ENCODE results near the gene UQCR10.

Gene UQCR10

DNA sequence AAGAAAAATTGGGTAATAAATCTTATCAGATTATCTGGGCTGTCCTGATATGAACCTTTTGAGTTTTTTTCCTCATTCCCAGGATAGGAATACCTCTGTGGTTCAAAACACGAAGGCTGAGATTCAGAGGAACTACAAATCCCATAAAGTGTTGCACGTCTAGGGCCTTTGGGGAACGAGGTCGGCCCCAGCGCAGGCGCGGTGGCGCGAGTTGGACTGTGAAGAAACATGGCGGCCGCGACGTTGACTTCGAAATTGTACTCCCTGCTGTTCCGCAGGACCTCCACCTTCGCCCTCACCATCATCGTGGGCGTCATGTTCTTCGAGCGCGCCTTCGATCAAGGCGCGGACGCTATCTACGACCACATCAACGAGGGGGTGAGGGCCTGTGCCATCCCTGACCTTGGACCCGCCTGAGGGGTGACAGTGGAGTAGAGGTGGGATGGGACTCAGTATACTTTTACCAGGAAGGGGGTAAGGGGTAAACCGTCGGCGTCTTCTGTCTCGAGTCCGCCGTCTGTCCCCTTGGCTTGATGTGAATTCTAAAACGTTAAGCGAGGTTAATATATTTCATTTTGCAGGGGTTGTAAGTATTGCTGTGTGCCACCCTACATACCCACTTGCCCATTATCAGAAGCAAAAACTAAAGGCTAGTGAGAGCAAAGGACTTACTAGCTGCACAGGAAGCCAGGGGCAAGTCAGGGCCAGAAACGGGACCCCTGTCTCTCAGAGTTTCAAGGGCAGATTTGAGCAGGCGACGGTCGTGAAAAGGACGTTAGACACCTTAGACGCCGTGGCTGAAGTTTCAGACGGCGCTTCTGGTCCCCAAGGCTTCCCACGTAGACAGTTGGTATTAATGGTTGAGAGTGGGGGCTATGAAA lies at the start of gene UQCR10:
TSS of gene UQCR10 (plus strand) at position 199 of the 881 bp plus-strand sequence. CDS start at position 229, 30 bp downstream.
- peak; percentile 84 to 85 for DNase-seq

GRCh38 chr22:29717789-29718188 lies 49.4 kb upstream of the UQCR10 start:
- DNase-seq = peak in 1 of 2 experiments; percentile 76

DNA sequence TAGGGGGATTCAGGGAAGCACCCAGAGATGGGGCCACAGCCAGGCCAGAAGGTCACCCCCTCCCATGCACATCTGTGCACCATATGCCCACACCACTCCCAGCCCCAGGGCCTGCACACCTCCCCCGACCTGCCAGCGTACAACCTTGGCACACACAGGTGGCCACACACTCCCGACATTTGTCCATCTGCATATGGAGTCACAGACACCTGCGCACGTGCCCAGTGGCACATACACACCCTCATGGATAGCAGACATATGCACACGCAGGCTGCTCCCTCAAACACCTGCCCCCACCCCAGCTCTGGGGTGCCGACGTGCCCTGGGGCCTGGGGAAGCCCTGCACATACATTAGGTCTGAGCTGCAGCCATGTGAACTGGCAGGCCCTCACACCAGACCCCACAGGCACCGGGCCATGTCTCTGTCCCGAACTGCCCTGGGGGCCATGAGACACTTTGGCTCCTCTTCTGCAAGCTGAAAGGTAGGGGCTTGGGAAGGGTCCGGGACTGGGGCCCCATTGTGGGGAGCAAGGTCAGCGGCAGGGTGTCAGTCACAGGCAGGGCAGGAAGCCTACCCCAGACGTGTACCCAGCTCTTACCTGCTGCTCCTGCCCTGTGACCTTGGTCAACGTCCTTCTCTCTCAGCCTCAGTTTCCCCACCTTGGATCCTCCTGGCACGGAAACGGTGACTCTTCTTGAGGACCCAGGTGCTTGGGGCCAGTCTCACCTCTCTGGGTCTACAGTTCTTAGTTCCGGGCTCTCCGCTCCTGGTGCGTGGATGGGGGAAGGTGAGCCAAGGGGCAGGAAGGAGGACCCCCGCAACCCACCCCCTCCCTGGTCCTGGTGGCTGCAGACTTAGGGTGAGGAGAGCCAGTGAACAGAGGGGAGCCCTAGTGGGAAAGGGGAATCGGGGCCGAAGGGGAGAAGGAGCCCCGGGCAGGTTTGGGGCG lies 47.9 kb upstream of the UQCR10 start:
- DNase-seq = no peak

DNA sequence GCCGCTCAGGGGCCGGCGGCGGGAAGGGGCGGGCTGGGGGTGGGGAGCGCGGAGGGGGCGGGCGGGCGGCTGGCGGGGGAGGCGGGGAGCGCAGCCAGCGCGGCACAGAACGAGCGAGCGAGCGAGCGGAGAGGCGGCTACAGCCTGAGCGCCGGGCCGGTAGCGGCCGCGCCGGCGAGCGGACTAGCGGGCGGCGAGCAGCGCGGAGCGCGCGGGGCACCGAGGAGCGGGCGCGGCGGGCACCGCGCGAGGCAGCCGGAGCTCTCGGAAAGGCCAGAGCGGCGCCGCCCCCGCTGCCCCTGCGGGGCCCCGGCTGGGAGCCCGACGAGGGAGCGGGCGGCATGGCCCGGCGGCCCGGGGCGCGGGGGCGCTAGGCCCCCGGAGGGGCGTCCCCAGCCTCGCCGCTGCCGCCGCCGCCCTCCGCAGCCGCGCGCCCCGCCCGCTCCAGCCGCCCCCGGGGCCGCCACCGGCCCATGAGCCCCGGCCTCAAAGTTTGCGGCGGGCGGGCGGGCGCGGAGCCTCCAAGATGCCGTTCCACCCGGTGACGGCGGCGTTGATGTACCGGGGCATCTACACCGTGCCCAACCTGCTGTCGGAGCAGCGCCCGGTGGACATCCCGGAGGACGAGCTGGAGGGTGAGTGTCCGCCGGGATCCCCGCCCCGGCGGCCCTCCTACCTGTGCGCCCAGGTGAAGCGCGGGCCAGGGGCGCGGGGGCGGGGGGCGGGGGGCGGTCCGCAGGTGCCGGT lies 47.1 kb upstream of the UQCR10 start, which contains the start of gene CABP7:
TSS of gene CABP7 (plus strand) at position 105 of the 747 bp plus-strand sequence. CDS start at position 527, 422 bp downstream.
- DNase-seq = no peak

DNA sequence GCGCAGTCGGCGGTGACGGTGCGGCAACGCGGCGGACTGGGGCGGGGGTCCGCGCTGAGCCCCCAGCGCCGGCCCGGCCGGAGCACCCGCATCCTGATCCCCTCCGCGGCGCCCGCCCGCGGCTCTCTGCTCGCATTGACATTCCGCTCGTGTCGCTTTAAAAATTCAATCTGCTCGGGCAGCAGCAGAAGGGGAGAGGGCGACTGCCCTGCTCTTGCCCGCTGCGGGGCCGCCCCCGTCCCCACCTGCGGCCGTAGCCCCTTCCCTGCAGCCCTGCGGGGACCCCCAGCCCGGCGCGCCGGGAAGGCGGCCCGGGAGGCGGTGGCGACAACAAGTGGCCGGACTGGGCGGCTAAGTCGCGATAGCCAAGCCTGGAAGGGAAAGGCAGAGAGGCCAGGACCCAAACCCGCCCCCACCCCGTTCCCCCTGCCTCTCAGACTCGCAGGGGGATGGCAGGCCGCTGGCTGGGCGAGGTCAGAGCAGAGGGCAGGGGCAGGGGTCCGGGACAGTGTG lies 46.3 kb upstream of the UQCR10 start:
- no peak for DNase-seq

DNA sequence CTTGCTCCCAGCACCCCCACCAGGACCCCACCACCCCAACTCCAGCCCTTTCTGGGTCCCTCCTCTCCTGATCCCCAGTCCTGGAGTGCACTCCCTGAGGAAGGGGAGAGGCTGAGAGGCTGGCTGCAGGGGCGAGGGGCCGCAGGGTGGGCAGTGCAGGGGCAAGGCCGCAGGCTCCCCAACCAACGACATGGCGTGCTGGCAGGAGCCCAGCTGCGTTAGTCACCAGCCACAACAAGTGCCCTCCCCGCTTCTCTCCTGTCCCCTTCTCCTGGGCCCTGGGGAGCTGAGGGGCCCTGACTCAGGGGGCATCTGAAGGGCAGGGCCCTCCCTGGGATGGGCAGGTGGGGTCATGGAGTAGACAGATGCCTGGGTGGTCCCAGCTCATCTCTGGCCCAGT lies 45.0 kb upstream of the UQCR10 start:
- DNase-seq = no peak

DNA sequence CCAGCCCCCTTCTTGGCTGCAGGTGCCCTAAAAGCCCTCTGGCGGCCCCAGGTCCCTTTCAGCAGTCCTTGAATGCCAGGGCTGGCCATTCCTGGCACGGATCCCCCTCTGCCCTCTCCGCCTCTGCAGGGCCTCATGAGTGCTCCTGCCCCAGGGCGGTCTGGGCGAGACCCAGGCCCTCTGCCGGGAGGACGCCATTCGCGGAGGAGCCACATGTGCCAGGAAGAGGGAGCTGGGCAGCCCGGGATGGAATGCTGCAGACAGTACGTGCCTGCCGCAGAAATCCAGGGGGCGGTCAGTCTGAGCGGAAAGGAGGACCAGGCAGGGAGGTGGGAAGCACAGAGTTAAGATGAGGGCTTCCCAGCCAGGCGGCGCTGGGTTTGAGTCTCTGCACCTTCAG lies 44.6 kb upstream of the UQCR10 start:
- DNase-seq = no peak

- no peak for DNase-seq
Measured at GRCh38 chr22:29723766-29724165, 43.4 kb upstream of the UQCR10 start.

DNA sequence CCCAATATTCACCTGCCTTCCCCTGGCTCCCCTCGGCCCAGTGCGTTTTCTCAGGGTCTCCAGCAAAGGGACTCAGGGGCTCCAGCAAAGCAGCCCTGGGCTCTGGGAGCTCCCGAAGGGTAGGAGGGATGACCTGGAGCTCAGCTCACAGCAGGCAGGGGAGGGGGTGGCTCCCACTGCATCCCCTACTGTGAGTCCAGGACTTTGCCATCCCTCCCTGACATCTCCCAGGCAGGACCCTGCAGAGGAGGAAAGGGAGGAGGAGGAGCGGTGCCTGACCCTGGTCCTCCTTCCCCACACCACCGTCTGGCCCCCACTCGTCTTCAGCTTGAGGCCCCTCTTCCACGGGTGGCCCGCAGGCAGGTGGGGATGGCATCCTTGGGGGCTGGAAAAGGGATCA lies 42.3 kb upstream of the UQCR10 start:
- DNase-seq = no peak

DNA sequence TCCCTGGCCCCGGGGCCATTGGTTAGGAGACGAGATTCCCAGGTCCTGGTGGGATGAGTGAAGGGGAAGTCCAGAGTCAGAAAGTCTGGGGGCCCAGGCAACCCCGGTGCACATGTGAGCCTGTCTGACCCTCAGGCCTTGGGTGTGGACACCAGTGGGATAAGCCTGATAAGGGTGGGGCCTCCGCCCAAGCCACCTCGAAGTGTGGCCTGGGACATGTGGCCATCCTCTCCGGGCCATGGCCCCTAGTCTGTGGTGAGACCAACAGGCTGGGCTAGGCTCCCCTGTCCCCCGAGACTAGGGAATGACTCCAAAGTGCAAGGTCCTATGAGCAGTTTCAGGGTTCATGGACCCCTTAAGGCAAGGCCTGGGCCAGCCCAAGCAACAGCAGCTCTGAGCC lies 41.1 kb upstream of the UQCR10 start:
- no peak for DNase-seq

DNA sequence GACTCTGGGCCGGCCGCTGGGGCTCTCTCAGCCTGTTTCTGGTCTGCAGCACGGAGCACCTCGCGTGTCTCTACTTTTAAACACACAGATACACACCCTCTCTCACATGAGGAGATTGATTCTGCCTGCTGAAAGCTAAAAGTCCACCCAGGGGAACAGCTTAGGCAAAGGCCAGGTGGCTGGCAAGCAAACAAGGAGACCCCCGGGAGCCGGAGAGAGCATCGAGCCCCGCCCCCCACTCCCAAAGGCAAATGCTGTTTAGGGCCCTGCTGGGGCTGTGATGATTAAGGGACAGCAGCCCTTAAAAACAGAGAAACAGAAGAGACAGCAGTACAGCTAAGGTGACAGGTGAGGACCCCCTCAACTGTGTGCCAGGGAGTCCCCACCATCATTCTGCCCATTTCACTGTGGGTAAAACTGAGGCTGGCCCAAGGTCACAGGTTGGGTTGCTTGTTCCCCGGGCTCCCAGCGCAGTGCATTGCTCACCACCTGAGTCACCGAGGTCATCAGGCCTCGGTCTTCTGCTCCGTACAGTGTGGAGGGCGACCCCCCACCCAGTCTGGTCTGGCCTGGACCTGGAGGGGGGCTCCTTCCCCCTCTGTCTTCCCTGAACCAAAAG lies 40.5 kb upstream of the UQCR10 start:
- DNase-seq = no peak

GRCh38 chr22:29727131-29727523 lies 40.0 kb upstream of the UQCR10 start:
- no peak for DNase-seq

- no peak for DNase-seq
Measured at GRCh38 chr22:29729161-29729560, 38.0 kb upstream of the UQCR10 start.

DNA sequence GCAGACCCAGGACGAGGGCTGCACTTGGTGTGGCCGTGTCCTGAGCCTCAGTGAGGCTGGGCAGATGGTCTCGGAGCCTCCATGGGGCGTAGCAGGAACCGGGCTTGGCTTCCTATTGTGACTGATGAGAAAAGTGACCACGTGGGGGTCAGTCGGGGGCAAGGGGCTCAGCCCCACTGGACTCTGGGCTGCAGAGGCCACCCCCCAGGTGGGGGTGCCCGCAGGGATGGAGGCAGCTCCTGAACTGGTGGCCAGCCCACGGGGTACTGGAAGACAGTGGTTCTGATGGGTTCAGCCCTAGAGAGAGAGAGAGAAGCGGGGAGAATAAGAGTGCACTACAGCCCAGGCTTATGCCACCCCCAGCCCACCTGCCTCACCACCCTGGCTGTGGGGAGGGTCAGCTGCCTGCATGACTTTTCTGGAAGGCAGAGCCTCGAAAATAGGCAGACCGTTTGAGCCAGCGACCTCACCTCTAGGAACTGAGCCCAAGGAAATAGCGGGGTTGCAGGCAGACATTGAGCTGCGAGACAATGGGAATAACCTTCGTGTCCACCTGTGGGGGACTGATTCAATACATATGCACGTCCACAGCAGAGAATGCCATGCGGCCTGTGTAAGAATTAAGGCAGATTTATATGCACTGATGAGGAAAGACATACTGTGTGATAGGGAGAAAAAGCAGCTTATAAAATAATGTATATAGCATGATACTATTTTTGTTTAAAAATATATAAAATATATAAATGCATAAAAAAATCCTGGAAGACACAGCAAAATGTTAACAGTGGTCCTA lies 35.9 kb upstream of the UQCR10 start:
- DNase-seq = no peak

DNA sequence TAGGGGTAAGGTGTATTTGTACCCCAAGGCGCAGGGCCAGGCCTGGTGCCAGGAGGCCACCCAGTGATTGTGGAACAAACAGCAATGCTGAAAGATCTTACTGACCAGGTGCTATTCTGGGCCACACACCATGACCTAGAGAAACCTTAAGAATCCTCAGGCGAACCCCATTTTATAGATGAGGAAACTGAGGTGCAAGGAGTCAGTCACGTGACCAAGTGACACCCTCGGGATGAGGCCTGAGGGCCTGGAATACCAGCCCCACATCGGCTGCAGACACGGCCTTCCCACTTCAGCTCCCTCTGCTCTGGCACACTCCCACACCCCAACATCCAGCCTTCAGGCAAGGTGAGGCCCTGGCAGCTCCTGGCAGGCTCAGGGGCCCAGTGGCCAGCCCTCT lies 34.3 kb upstream of the UQCR10 start:
- DNase-seq = no peak

- peak in 1 of 2 experiments; percentile 68 for DNase-seq
Measured at GRCh38 chr22:29733362-29734201, 33.6 kb upstream of the UQCR10 start.

DNA sequence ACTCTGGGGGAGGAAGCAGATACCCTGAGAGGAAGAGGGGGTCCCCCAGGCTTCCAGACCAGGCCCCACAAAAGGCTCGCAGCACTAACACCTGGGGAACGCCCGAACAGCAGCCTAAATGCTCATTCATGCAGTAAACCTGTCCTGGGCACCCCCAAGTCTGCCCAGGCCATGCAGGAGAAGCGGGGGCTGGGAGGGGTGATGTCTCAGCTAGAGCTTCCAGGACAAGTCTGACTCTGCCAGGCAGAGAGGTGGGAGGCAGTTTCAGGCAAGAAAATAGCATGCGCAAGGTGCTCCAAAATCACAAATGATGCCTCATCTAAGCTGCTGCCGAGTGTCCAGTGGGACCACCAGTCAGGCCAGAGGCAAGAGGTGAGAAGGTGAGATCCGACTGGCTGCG lies 32.8 kb upstream of the UQCR10 start:
- no peak for DNase-seq

GRCh38 chr22:29734838-29735237 lies 32.3 kb upstream of the UQCR10 start:
- no peak for DNase-seq

DNA sequence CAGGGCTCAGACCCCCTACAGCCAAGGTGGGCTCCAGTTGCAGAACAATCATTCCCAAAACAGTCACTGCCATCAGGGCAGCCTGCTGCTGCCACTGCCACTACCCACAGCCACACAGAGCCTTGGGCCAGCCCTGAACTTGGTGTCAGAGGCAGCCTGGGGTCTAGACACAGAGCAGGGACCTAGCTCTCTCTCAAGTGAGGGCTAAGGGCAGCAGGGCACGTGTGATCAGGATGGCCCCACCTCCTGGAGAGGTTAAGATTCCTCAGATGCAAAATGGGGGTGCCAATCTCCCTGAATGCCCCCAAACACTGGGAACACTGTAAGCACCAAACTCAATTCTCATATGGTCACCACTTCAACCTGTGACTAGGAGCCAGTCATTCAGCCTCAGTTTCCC lies 31.8 kb upstream of the UQCR10 start:
- DNase-seq = no peak

Data from NCI-H2081 (cell line).